ENCODE data around the gene TMEM187.

Gene TMEM187

DNA sequence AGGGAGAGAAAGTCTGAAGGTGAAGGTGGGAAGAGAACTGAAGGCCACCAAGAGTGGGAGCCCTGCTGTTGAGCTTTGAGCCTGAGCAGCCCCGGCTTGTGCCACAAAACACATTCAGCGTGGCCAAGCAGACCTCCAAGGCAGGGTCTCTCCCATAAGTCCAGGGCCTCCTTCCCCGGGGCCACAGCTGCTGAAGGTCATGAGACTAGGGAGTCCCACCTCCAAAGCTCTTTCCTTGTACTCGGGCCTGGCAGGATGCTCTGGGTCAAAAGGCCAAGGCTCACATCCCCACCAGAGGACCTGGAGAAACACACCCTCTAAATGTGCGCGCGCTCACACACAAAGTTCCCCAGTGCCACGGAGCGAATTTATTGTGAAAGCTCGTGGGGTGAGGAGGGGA lies 43.0 kb upstream of the TMEM187 start:
- Histone ChIP-seq H3K9ac (ENCODE audit: low read length) (no peak overlapping the region), H3K4me1 (ENCODE audit: control insufficient read depth, insufficient read depth, low read length) (peaks cover 23% of the 10 kb centered on the region), H3K27me3 (ENCODE audit: control insufficient read depth, insufficient read depth, low read length) (no peaks in the 10 kb centered on the region), H3K9me3 (ENCODE audit: control insufficient read depth, low read length) (no peaks in the 10 kb centered on the region), H3K4me3 (ENCODE audit: low read length) (no peak overlapping the region), H3K36me3 (ENCODE audit: control insufficient read depth, insufficient read depth, low read length) (no peaks in the 10 kb centered on the region)

DNA sequence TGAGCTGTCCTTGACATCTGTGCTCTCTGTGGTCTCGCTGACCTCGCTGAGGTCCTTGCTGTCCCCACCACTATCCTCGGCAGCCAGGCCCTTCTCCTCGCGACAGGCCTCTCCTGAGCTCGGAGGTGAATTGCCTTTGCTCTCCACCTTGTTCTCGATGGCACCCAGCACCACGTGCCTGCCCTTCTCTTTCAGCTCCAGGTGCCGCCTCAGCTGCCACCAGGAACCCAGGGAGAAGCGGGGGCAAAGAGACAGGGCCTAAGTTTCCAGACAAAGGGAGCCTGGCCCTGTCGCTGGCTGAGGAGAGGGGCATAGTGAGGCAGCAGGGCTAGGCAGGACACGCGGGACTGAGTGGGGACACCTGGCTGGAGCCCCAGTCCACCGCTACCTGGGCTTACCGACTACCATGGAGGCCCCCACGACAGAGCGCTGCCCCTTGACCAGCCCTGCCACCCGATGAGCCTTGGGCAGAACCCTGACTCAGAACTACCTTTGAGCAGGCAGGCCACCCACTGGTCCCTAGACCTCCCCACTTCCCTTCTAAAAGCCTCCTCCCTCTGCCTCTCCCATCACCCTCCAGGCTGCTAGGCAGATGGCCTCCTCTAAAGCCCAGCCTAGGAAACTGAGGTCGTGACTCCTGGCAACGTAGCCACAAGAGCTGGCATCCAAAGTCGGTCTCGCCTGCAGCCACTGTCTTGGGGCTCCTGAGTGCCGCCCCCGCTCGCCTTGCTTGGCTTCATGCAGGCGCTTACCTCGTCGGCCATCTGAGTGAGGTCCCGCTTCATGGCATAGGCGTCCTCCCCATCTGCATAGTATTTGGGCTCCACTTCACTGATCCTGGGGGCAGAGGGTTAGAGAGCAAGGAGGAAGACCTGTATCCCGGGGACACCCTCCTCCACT lies 42.3 kb upstream of the TMEM187 start:
- no peak overlapping the region for H3K9ac ChIP-seq (ENCODE audit: low read length)
- no peak overlapping the region for H3K4me3 ChIP-seq (ENCODE audit: low read length)
- no peaks in the 10 kb centered on the region for H3K9me3 ChIP-seq (ENCODE audit: control insufficient read depth, low read length)
- H3K27me3 ChIP-seq (ENCODE audit: control insufficient read depth, insufficient read depth, low read length) = no peaks in the 10 kb centered on the region
- H3K4me1 ChIP-seq (ENCODE audit: control insufficient read depth, insufficient read depth, low read length) = peaks cover 23% of the 10 kb centered on the region
- H3K36me3 ChIP-seq (ENCODE audit: control insufficient read depth, insufficient read depth, low read length) = no peaks in the 10 kb centered on the region

DNA sequence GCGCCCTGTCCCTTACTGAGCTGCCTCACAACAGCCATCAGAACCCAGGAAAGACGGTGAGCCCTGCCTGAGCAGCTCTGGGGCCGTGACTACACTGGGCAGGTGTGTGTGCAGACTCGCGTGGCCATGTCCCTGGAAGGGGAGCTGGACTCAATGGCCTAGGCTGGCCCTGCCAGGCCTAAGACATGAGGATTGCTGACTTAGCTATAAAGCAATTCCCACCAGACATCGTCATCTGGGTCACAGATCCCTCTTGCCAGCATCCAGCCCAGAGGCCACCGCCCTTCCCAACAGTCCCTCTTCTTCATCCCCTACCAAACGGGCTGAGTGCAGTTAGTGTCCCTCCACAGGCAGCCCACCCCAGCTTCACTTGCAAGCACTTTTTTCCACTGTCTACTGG lies 41.4 kb upstream of the TMEM187 start:
- Histone ChIP-seq H3K4me1 (ENCODE audit: control insufficient read depth, insufficient read depth, low read length) (peaks cover 23% of the 10 kb centered on the region), H3K9ac (ENCODE audit: low read length) (no peak overlapping the region), H3K36me3 (ENCODE audit: control insufficient read depth, insufficient read depth, low read length) (no peaks in the 10 kb centered on the region), H3K4me3 (ENCODE audit: low read length) (no peak overlapping the region), H3K9me3 (ENCODE audit: control insufficient read depth, low read length) (no peaks in the 10 kb centered on the region), H3K27me3 (ENCODE audit: control insufficient read depth, insufficient read depth, low read length) (no peaks in the 10 kb centered on the region)

DNA sequence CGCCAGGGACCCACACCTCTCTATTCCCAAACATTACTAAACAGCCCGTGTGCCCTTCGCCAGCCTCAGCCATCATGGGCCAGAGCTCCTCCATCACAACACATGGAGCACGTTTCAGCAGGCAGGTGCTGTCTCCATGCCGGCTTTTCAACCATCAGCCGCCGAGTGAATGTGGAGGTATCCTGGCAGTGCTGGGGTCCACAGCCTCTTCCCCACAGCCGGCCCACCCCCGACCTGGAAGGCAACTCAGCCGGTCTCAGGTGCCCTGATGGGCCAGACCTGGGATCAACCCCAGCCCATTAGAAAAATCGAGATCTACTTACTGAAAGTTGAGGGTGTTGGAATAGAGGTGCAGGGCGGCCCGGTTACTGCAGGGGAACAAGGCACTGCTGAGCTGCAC lies 40.8 kb upstream of the TMEM187 start:
- H3K4me3 ChIP-seq (ENCODE audit: low read length) = no peak overlapping the region
- H3K36me3 ChIP-seq (ENCODE audit: control insufficient read depth, insufficient read depth, low read length) = no peaks in the 10 kb centered on the region
- H3K4me1 ChIP-seq (ENCODE audit: control insufficient read depth, insufficient read depth, low read length) = peaks cover 17% of the 10 kb centered on the region
- H3K9ac ChIP-seq (ENCODE audit: low read length) = no peak overlapping the region
- H3K9me3 ChIP-seq (ENCODE audit: control insufficient read depth, low read length) = no peaks in the 10 kb centered on the region
- no peaks in the 10 kb centered on the region for H3K27me3 ChIP-seq (ENCODE audit: control insufficient read depth, insufficient read depth, low read length)

DNA sequence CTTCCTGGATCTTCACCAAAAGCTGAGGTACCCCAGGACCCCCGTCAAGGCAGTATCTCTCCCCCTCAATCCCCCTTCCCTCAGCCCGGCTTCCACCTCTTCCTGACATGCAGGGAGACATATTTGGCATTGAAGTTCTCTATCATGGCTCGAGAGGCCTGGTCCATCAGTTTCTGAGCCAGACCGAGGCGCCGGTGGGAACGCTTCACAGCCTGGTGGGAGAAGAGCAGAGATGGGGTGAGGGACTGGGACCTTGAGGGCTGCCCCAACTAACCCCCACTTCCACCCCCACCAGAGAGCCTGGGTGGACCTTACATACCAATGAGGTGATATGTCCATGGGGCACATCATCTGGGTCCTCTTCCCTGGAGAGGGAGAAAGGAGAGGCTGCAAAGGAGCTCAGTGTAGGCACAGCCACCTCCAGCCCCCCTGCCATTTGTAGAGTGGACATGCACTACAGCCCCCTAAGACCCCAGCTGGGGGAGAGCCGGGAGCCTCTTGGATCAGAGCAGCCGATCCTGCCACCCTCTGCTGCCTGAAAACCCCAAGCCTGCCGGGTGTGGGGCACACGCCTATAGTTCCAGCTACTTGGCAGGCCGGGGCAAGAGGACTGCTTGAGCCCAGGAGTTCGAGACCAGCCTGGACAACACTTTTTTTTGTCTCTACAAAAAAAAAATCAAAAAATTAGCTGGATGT lies 40.2 kb upstream of the TMEM187 start:
- H3K4me3 ChIP-seq (ENCODE audit: low read length) = no peak overlapping the region
- peaks cover 12% of the 10 kb centered on the region for H3K4me1 ChIP-seq (ENCODE audit: control insufficient read depth, insufficient read depth, low read length)
- H3K9ac ChIP-seq (ENCODE audit: low read length) = no peak overlapping the region
- no peaks in the 10 kb centered on the region for H3K36me3 ChIP-seq (ENCODE audit: control insufficient read depth, insufficient read depth, low read length)
- no peaks in the 10 kb centered on the region for H3K27me3 ChIP-seq (ENCODE audit: control insufficient read depth, insufficient read depth, low read length)
- H3K9me3 ChIP-seq (ENCODE audit: control insufficient read depth, low read length) = no peaks in the 10 kb centered on the region

DNA sequence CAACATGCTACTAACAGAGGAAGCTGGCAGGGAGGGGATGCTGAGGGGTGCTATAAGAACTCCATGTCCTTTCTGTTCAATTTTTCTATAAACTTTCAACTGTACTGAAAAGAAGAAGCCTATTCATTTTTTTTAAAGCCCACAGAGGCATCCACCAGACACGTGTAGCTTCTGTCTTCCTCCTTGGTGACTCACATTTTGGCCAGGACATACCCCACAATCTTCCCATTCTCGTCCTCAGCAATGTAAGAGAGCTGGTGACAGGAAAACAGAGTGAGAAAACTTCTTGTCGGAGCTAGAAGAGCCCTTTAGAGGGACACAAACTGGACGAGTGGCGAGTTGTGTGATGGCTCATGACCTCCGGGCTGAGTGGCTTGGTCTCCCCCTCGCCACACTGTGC lies 38.8 kb upstream of the TMEM187 start:
- Histone ChIP-seq H3K9me3 (ENCODE audit: control insufficient read depth, low read length) (no peaks in the 10 kb centered on the region), H3K36me3 (ENCODE audit: control insufficient read depth, insufficient read depth, low read length) (no peaks in the 10 kb centered on the region), H3K4me3 (ENCODE audit: low read length) (peak overlapping the region; percentile 2), H3K9ac (ENCODE audit: low read length) (peak overlapping the region; percentile 34), H3K27me3 (ENCODE audit: control insufficient read depth, insufficient read depth, low read length) (no peaks in the 10 kb centered on the region), H3K4me1 (ENCODE audit: control insufficient read depth, insufficient read depth, low read length) (peaks cover 12% of the 10 kb centered on the region)

DNA sequence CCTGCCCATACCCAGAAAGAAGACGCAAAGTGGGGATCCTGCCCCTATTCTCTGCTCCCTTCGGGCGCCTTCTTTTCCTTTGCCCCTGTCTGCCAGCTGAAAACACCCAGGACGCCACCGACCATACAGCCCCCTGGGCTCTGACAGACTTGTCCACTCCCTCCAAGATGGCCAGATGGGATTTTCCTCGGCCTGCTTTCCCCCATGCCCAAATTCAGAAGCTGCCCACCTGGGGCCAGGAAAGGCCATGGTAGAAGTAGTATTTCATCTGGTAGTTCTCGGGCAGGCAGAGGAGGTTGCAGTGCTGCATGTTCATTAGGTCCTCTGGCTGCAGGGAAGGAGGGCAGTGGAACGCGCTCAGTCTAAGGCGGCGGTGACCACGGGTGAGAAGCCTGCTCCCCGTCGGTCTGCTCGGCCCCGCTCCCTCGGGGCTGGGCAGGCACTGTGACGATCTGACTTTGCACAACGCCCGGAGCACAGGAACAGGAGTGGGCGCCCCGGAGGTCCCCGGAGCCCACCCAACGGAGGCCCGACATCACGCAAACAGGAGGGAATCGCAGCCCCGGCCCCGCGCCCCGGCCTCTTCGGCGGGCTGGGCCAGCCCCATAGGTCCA lies 38.3 kb upstream of the TMEM187 start:
- H3K27me3 ChIP-seq (ENCODE audit: control insufficient read depth, insufficient read depth, low read length) = no peaks in the 10 kb centered on the region
- H3K9me3 ChIP-seq (ENCODE audit: control insufficient read depth, low read length) = no peaks in the 10 kb centered on the region
- H3K4me3 ChIP-seq (ENCODE audit: low read length) = peak overlapping the region; percentile 2
- peak overlapping the region; percentile 34 for H3K9ac ChIP-seq (ENCODE audit: low read length)
- peaks cover 10% of the 10 kb centered on the region for H3K4me1 ChIP-seq (ENCODE audit: control insufficient read depth, insufficient read depth, low read length)
- no peaks in the 10 kb centered on the region for H3K36me3 ChIP-seq (ENCODE audit: control insufficient read depth, insufficient read depth, low read length)

DNA sequence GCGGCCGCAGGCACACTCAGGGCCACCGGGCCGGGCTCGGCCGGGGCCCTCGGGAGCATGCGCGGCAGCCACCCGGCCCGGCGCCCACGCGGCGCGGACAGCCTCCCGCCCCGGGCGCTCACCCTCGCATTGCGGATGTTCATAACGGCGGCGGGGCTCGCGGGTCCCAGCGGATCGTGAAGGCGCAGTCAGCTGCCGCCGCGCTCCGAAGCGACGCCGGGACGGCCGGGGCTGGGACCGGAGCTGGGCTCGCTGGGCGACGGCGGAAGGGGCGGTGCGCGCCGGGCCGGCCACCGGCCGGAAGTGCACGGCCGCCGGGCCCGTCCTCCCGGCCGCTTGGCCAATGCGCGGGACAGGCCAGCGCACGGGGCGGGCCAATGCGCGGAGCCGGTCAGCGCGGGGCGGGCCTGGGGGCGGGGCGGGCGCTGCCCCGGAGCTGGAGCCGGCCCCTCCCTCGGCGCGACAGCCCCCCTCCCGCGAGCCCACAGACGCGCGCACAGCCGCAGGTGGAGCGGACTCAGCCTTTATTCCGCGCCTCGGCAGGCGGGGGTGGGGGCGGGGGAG lies 37.7 kb upstream of the TMEM187 start, which contains the start of gene NAA10:
NAA10 (minus strand) TSS at position 276 of the 564 bp plus-strand sequence; CDS start at position 143, 133 bp downstream.
- Histone ChIP-seq H3K4me3 (ENCODE audit: low read length) (peak within 1 kb of the TSS; percentile 2), H3K9ac (ENCODE audit: low read length) (peak within 1 kb of the TSS; percentile 34), H3K4me1 (ENCODE audit: control insufficient read depth, insufficient read depth, low read length) (peaks cover 5% of the 10 kb centered on the region), H3K27me3 (ENCODE audit: control insufficient read depth, insufficient read depth, low read length) (no peaks in the 10 kb centered on the region), H3K36me3 (ENCODE audit: control insufficient read depth, insufficient read depth, low read length) (no peaks in the 10 kb centered on the region), H3K9me3 (ENCODE audit: control insufficient read depth, low read length) (no peaks in the 10 kb centered on the region)

DNA sequence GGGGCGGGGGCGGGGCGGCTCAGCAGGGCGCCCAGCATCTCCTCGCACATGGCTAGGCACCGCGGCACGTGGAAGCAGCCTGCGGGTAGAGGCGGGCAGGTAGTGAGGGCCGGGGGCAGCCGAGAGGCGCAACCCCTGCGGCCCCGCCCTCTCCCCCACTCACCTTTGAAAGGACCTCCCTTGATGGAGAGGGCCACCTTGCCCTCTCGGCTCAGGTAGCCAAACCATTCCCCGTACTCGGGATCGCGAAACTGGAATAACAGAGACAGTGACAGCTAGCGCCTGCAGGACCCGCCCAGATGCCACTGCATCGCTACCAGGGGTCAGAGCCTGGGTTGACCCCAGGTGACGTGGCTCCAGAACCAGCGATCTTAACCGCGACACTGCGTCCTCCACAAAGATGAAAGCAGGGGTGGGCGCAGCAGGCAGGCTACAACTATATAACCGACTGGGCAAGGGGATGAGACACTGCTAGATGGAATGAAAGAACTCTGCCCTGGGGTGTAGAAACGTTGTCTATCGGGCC lies 37.2 kb upstream of the TMEM187 start:
- Histone ChIP-seq H3K9ac (ENCODE audit: low read length) (no peak overlapping the region), H3K4me1 (ENCODE audit: control insufficient read depth, insufficient read depth, low read length) (peaks cover 5% of the 10 kb centered on the region), H3K4me3 (ENCODE audit: low read length) (no peak overlapping the region), H3K9me3 (ENCODE audit: control insufficient read depth, low read length) (no peaks in the 10 kb centered on the region), H3K36me3 (ENCODE audit: control insufficient read depth, insufficient read depth, low read length) (no peaks in the 10 kb centered on the region), H3K27me3 (ENCODE audit: control insufficient read depth, insufficient read depth, low read length) (no peaks in the 10 kb centered on the region)

DNA sequence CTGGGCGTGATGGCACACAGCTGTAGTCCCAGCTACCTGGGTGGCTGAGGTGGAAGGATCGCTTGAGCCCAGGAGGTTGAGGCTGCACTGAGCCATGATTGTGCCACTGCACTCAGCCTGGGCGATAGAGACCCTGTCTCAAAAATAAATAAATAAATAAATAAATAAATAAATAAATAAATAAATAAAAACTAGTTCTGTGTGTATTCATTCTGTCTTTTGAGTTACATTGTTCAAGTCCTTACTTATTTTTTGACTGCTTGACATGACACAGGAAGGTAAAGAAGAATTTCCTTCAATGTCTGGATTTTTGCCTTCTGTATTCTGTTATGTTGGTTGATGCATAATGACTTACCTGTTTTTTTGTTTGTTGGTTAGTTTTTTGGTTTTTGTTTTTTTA lies 35.5 kb upstream of the TMEM187 start:
- Histone ChIP-seq H3K27me3 (ENCODE audit: control insufficient read depth, insufficient read depth, low read length) (no peaks in the 10 kb centered on the region), H3K4me1 (ENCODE audit: control insufficient read depth, insufficient read depth, low read length) (peaks cover 5% of the 10 kb centered on the region), H3K9ac (ENCODE audit: low read length) (no peak overlapping the region), H3K9me3 (ENCODE audit: control insufficient read depth, low read length) (no peaks in the 10 kb centered on the region), H3K36me3 (ENCODE audit: control insufficient read depth, insufficient read depth, low read length) (no peaks in the 10 kb centered on the region), H3K4me3 (ENCODE audit: low read length) (no peak overlapping the region)

DNA sequence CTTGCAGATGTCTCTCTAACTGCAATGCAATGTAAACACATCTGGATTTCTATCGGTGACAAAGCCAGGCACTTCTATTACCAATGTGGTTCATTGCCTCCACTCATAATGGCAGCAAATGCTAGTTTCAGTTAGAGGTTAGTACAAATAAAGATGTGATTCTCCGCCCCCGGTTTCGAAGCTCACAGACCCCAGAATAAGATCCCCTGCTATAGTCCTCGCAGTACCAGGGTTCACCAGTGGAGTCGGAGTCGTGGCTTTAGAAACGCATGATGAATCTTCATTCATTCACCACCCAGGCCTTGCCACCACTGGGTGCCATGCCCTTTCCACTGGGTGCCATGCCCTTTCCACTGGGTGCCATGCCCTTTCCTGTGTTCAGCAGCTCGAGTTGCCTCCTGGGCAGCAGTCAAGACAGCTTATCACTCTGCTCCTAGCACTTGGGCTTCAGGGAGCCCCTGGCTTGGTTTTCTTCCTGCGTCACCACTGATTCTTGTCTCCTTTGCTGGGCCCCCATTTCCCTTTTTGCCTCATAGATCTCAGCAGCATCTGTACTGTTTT lies 34.2 kb upstream of the TMEM187 start:
- no peaks in the 10 kb centered on the region for H3K27me3 ChIP-seq (ENCODE audit: control insufficient read depth, insufficient read depth, low read length)
- no peak overlapping the region for H3K4me3 ChIP-seq (ENCODE audit: low read length)
- H3K4me1 ChIP-seq (ENCODE audit: control insufficient read depth, insufficient read depth, low read length) = peaks cover 5% of the 10 kb centered on the region

More for the DNA sequence above, 34.2 kb upstream of the TMEM187 start:
- H3K9me3 ChIP-seq (ENCODE audit: control insufficient read depth, low read length) = no peaks in the 10 kb centered on the region
- H3K36me3 ChIP-seq (ENCODE audit: control insufficient read depth, insufficient read depth, low read length) = no peaks in the 10 kb centered on the region
- H3K9ac ChIP-seq (ENCODE audit: low read length) = no peak overlapping the region
